Stimulated activated CD4-positive, alpha-beta T cell treated with anti-CD3 and anti-CD28 coated beads, TNF-alpha, amount 100 ng/mL, for 1 hour (primary cell): Measurements from ENCODE around the gene KLKB1.
"Not testable (repeated sequence)": the region's sequence is repeated elsewhere in the genome, so short reads cannot be mapped to it uniquely, and the experiment has no call there.

ENCODE experiments used
- DNase-seq, 3 donors: peaks; one replicate each; pipeline ENCODE4 v3.0.0-alpha.2; 2020; ENCODE audit warnings: low read depth in 3 of 3, low spot score in 1 of 3

Gene KLKB1

DNA sequence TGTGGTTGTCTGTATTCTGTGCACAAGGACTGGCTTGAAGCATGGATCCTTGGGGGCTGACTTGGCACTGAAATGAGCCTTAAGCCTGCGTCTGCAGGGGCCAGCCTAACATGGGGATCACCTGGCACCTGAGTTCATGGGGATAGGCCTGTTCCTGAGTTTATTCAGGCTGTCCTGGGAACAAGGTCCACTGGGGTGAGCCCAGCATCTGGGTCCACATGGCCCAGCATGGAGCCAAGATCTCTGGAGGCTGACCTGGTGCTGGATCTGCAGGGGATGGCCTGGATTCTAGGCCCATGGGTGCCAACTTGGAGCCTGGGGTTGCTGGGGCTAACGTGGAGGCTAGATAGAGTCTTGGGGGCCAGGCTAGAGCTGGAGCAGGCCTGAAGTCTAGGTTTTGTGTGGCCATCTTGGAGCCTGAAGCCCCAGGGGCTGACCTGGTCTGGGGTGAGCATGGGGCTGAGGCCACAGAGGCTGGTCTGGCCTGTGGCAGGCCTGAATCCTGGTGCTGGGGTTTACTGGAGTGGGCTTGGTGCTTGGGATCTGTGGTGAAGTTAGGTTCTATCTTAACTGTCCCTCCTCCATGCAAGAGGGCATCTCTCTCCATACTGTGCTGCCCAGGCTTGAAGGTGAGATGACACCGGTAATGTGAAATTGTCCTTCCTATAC is 652 bp upstream of the KLKB1 start:
- DNase-seq: no peak

DNA sequence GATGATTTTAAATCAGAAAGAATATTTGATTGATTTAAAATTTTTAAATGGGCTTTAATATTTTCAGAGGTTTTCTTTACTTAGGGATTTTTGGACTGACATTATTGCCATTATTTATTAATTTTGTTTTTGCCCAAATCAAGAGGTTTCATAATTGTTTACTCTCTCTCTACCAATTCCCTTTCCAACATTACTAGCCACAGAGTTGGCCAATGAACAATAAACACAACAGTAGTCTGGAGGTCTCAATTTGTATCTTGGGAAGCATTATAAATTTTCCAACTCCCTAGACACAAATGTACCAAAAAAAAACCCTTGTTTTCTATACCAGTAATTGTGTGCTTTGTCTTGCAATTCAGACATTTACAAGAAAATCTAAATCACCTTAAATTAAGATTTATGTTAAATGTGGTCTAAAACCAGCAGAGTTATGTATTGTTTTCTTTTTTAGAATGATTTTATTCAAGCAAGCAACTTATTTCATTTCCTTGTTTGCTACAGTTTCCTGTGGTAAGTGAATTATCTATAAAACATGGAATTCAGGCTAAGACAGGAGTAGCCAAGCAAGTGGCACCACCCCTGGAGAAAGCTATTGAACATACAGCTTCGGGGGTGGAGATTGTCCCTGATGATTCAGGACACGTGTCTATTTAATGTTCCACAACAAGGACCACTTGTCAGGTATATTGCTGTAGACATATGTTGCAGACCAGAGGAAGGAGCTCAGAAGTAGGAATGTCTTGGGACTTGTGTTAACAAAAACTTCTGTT is 622 bp downstream of the KLKB1 start:
- DNase-seq: no peak

DNA sequence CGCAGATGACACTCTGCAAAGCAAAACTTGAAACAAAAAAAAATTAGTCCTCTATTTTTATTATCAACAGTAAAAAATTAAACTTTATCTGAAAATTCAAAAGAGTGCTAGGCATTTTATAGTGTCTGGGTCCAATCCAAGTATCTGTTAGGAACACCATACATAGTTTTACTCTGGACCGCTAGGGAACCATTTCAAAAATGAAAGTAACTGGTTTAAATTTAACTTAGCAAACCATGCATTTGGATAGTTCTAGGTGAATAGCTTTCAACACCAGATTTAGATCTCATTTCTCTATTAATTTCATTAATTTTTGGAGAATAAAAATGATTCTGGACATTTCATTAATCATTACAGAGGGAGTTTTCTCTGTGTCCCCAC is 1.2 kb downstream of the KLKB1 start:
- no peak for DNase-seq

DNA sequence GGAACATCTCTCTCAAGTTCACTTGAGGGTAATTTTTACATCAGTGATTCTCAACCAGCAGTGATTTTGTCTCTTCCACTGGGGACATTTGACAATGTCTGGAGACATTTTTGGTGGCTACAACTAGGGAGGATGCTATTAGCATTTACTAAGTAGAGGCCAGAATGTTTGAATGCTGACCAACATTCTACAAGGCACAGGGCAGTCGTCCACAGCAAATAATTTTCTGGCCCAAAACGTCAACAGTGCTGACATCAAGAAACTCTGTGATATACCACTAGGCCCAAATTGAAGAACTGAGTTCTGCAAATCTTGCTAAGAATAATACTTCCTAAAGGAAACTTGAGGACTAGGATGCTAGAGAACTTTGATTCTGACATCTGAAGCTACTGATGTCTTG is 7.1 kb downstream of the KLKB1 start:
- DNase-seq: no peak

DNA sequence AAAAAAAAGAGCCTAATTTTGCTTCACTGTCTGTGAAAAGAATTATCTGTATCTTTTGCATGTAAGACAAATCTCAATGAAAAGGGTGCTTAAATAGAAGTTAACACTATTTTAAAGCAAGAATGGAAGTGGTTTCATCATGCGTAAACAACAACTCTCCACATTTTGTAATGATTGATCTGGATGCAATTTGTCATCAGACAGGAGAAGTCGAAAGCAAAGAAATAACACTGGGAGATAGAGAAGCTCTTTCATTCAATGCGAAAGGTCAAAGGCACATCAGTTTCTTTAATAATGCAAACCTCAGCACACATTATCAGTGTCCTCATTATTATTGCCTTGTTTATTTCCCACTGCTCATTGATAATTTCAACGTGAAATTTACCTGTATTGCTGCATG is 8.8 kb downstream of the KLKB1 start:
- DNase-seq: no peak

DNA sequence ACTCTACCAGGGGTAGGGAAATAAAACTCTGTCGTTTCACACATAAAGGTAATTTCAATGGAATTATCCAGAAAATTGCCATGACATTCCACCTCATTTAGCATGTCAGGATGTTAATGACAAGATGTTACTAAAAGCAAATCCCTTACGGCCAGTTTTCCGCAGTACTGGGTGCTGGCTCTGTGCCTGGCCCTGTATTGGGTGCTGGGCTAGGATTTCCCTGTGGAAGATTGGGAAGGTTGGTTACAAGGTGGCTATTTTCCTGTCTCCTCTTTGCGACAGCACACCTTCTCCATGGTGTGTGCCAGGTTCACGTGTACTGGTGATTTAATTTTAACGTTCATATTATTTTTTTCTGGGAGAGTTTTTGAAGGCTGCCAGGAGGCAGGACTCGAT is 13.1 kb downstream of the KLKB1 start:
- no peak for DNase-seq

DNA sequence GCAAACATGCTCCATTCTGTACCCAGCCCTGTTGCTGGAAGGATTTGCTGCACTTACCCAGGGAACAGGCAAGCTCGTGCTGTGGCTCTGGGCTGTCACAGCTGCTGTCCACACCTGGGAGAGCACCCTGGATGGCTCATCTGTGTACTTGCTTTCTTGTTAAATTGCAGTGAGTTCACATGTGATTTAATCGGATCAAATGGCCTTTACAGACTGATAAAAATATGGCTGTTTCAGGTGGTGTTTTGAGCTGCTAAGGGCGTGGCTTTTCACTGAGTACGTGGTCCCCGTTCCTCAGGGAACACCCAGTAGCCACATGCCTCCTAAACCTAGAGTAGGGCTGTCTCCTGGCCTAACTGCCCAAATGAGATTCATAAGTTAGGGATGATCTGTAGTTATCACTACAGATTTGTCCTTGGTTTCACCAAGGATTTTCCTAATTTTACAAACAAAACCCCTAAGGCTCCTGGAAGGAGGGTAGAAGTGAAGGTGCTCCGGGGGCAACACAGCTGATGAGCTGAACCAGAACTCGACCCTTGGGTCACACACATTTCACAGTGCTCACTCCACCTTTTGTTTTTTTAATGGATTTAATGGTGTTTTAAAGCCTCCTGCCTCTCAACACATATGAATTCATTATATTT is 13.7 kb downstream of the KLKB1 start:
- no peak for DNase-seq

DNA sequence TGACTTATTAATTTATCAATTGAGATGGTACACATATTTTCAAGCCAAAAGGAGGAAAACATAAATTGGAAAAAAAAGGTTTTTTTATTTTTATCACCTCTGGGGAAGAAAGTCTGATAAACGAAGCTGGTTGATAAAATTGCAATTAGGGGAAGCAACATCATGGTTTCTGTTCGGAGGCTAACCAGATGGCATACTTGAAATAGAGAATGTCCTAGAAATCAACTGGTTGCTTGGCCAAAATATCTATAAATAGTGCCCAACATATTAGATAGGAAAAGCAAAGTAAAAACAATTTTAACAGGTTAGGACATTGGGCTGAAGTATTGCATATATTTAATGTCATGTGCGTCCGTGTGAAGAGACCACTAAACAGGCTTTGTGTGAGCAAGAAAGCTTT is 14.3 kb downstream of the KLKB1 start:
- no peak for DNase-seq

DNA sequence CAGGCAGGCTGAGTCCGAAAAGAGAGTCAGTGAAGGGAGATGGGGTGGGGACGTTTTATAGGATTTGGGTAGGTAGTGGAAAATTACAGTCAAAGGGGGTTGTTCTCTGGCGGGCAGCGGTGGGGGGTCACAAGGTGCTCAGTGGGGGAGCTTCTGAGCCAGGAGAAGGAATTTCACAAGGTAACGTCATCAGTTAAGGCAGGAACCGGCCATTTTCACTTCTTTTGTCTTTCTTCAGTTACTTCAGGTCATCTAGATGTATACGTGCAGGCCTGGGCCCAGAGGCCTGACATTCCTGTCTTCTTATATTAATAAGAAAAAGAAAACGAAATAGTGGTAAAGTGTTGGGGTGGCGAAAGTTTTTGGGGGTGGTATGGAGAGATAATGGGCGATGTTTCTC is 14.7 kb downstream of the KLKB1 start:
- not testable (repeated sequence) for DNase-seq

DNA sequence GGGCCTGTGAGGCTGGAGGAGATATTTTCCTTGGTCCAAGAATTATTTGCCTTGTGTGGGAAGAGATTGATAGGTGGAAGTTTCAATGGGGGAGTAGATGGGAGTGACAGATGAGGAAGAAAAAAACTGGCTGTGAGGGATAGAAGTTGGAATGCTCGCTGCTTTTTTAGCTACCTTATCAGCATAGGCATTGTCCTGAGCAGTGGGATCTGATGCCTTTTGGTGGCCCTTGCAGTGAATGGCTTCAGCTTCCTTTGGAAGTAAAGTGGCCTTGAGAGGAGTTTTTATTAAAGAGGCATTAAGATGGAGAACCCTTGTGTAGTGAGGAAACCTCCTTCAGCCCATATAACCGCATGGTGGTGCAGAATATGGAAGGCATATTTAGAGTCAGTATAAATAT is 16.0 kb downstream of the KLKB1 start:
- DNase-seq: no peak

DNA sequence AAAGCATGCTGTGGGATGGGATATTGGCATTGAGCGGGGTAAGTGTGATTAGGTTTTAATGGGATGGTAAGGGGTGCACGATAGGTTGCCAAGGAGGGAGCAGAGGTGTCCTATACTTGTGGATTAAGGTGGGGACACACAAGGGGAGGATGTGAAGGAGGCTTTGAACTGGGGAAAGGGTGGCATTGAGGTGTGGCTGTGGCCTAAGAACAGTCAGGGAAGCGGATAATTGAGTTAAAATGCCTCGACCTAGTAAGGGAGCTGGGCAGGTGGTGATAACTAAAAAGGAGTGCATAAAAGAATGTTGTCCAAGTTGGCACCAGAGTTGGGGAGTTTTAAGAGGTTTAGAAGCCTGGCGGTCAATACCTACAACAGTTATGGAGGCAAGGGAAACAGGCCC is 17.5 kb downstream of the KLKB1 start:
- DNase-seq: no peak

DNA sequence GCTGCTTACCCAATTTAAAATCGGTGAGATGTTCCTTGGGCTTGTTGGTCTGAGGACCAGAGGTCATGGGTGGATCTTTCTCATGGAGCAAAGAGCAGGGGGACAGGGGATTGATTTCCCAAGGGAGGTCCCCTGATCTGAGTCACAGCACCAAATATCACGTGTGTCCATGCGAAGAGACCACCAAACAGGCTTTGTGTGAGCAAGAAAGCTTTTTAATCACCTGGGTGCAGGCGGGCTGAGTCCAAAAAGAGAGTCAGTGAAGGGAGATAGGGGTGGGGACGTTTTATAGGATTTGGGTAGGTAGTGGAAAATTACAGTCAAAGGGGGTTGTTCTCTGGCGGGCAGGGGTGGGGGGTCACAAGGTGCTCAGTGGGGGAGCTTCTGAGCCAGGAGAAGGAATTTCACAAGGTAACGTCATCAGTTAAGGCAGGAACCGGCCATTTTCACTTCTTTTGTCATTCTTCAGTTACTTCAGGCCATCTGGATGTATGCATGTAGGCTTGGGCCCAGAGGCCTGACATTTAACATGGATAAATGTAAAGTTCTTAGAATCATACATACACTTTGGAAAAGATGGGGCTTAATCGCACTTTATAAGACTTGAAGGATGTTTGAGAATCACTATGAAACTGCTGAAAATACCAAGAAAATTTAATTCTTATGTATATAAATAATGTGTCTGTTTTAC is 19.9 kb downstream of the KLKB1 start:
- not testable (repeated sequence) for DNase-seq

DNA sequence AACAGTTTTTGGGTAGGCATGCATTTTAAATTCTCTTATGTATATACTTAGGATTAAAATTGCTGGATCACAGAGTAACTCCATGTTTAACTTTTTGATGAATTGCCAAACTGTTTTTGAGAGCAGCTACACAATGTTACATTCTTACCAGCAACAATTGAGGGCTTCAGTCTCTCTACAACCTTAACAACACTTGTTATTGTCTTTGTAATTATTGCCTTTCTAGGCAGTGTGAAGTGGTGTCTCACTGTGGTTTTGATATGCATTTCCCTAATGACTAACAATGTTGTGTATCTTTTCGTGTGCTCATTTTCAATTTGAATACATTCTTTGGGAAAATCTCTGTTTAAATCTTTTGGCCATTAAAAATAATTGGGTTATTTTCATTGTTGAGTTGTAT is 21.3 kb downstream of the KLKB1 start:
- DNase-seq: no peak

DNA sequence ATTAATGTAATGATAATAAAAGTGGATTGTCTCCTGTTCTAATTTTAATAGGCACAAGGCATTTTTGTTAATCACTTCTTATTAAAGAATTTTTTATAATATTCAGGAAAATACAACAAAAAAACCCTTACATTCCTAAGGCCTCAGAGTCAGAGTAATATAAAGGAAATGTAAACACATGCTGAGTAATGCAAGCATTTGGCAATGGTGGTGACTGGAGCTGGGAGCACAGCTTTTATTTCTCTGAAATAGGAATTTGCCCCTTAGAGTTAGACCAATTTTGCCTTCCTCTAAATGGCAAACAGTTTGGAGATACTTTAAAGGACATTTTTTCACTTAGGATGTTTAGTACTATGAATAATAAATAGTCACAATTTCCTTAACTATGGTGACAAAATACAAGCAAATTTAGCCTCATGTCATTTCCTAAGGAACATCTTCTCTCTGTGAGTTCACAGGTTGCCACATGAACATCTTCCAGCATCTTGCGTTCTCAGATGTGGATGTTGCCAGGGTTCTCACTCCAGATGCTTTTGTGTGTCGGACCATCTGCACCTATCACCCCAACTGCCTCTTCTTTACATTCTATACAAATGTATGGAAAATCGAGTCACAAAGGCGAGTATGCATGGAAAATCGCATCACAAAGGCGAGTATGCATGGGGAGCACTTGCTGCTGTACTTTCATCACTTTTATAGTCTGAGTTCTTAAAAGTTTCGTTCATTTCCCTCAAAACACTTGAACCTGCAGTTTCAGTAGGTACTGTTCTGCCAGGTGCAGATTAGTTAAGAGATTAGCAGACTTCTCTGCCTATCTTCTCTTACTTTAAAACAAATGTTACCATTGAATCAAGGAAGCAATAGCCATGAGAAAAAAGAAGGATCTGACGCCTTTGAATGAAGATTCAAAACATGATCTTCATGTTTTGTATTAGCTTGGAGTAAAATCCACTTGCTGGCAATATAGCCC is 22.8 kb downstream of the KLKB1 start:
- no peak for DNase-seq

DNA sequence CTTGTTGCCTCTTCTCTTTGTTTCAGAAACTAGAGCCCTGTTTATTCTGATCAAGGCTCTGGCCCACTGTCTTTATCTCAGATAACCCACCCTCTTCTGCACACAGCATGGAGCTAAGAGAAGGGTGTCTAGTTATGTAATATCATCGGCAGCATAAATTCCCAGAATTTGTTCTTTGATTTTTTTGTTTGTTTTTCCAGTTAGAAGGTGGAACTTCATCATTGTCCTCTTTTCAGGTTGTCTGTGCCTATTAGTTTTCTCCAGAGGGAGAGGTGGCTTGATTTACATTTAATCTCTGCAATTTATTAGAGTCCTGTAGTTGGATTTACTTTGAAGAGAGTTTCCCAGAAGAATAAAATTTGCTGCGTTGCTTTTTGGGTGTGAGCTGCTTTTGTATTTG is 23.5 kb downstream of the KLKB1 start:
- DNase-seq: no peak

DNA sequence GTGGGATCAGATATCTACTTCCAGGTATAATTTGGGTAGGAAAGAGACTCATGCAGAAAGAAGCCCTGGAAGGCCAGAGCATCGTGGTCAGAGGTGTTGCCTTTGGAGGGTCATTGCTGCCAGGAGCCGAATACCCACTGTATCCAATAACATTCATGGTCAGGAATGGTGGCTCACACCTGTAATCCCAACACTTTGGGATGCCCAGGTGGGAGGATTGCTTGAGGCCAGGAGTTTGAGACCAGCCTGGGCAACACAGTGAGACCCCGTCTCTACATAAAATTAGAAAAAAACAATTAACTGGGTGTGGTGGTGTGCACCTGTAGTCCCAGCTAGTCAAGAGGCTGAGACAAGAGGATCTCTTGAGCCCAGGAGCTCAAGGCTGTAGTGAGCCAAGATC is 27.8 kb downstream of the KLKB1 start:
- no peak for DNase-seq

DNA sequence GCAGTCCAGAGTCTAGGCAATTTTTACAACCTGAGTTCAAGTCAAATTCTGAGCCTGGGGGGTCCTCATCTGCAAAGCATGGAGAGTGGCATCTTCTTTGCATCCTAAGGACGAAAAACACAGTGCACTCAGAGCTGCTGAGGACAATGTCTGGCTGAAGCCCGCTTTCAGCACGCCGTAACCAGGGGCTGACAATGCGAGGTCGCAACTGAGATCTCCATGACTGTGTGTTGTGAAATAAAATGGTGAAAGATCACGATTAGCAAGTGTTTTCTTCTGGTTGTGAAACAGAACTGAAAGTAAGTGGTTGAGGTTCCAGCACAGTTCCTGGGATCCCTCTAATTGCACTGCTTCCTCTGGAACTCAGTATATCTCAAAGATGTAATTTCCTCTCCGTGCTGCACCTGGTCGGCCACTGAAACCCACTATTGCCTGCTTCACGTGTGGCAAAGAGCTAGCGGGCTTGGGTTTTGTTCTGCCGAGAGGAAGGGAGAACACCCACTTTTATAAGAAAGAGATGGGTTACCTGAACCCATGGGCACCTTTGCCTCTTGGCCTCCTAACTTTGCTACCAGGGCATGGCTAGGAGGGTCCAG is 31.0 kb downstream of the KLKB1 start:
- DNase-seq: no peak

DNA sequence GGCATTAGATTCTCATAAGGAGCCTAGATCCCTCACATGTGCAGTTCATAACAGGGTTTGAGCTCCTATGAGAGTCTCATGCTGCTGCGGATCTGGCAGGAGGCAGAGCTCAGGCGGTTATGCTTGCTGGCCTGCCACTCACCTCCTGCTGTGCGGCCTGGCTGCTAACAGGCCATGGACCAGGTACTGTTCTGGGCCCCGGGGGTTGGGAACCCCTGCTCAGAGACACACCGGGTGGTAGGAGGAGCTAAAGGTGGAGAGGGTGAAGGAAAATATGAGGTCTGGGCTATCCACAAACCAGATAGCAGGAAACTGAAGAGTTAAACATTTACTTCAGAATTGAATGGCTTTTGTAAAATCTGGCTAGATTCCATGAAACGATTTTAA is 32.8 kb downstream of the KLKB1 start:
- DNase-seq: no peak

DNA sequence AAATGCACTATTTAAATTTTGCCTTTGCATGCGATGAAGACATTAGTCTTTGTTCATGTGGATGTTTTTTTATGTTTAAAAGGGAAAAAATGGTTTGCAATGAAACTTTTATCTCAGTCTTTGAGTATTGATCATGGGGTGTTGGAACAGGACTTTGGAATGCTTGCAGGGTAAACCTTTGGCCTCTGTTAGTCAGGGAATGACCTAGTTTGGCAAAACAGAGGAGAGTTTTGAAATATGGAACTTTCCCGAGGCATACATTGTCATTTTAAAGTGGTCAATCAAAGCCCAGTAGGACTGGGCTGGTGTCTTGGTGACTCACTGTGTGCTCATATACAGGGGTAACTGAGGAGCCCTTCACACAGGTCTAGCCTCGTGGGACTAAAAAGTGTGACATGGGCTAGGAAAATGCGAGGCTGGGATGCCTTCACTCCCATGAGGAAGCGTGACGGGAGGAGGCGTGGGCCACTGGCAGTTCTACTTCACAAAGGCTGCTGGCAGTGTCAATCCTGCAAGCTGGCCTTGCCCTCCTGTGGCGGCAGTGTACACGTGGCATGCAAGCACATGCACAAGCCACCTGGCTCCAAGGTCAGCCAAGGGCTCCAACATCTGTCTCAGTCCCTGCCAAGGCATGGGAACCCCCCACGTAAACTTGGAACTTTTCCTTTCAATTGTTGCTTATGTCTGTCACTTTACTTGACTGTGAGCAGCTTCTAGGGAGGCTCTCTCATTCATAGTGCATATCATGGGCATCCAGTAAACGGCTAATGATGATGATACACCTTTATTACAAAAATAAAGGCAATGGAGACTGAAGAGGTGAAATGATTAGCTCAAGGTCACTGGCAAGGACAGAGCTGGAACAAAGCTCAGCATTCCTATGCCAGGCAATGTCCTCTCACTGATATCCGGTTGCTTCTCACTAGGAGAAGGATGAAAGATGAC is 33.5 kb downstream of the KLKB1 start:
- DNase-seq: no peak
